GM19099 (cell line): ENCODE measurements around the gene RESP18.

ENCODE experiments used
- POLR2A ChIP-seq: IDR thresholded peaks from 3 replicates; pipeline ENCODE4 v1.6.1; 2011; ENCODE audit warnings: low read depth; ENCODE audit not compliant: insufficient read length; ENCODE audit errors: extremely low read depth

RESP18 gene

GRCh38 chr2:219332542-219332941, at the start of gene RESP18:
RESP18 (minus strand) TSS chr2:219332744.
- no peak for TF ChIP-seq POLR2A

- TF ChIP-seq POLR2A = no peak
These were observed 48.9 kb upstream of the RESP18 start for GRCh38 chr2:219381448-219381847.

DNA sequence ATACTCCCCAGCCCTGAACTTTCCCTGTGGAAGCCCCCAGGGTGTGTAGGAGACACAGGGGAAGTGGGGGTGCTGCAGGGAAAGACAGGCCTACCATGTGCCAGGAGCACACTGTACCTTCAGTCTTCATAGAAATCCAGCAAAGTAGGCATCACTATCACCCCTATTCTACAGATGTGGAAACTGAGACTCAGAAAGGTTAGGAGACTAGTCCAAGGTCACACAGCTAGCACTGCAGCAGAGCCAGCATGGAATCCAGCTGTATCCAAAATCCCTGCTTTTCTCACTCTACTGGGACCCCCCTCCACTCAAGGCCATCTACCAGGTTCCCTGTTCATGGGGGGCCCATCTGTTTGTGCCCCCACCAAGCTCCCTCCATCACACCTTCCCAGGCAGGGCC, 48.4 kb upstream of the RESP18 start:
- no peak for TF ChIP-seq POLR2A

DNA sequence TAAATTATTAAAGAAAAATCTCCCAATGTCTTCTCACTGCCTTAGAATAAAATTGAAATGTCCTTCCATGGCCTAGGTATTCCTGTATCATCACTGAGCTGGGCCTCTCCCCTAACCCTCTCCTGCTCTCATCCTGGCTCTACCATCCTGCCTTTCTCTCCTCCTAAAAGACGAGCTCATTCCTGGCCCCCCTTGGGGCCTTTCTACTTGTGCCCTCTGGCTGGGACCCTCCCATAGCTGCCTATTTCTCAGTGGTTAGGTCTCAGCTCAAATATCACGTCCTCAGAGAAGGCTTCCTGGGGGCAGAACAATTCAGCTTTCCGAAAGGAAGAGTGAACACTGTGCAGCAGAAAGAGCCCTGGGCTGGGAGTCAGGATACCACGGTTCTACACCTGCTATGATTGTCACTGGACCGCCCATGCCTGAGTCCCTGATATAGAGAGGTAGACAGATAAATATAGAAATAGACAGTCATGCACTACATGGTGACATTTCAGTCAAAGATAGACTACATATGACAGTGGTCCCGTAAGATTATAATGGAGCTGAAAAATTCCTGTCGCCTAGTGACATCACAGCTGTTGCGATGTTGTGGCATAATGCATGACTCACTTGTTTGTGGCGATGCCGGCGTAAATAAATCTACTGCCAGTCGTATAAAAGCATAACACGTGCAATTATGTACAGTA, 45.8 kb upstream of the RESP18 start:
- no peak for TF ChIP-seq POLR2A

- TF ChIP-seq POLR2A = no peak
These were observed 36.9 kb upstream of the RESP18 start for GRCh38 chr2:219369447-219369861.

- TF ChIP-seq POLR2A = no peak
These were observed 36.2 kb upstream of the RESP18 start for GRCh38 chr2:219368690-219369191.

DNA sequence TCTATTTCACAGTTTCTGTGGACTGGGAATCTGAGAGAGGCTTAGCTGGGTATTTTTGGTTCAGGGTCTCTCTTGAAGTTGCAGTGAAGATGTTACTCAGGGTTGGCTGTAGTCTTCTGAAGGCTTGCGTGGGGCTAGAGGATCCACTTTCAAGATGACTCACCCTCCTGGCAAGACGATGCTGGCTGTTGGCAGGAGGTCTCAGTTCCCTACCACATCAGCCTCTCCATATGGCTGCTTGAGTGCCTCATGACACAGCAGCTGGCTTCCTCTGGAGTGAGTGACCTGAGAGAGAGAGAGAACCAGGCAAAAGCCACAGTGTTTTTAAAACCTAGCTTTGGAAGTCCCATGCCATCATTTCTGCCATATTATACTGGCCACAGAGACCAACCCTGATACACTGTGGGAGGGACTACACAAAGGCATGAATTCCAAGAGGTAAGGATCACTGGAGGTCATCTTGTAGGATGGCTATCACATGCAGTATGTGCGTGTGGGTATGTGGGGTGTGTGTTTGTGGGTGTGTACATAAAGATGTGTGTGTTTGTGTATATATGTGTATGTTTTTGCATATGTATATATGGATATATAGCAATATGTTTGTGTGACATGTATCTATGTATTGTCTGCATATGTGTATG, 30.1 kb upstream of the RESP18 start:
- no peak for TF ChIP-seq POLR2A

DNA sequence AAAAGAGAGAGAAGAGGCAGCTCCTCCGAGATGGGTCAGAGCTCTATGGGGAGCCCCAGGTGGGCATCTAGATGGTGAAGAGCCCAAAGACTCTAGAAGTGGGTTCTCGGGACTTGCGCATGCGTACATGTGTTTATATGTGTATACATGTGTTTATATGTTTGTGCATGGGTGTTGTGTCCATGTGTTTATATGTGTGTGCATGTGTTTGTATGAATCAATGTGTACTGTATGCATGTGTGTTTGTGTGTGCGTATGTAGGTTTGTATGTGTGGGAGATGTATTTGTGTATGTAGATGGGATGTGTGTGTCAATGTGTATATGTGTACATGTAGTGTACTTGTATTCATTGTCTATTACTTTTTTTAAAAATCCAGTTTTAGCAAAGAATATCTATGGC, 29.5 kb upstream of the RESP18 start:
- no peak for TF ChIP-seq POLR2A

DNA sequence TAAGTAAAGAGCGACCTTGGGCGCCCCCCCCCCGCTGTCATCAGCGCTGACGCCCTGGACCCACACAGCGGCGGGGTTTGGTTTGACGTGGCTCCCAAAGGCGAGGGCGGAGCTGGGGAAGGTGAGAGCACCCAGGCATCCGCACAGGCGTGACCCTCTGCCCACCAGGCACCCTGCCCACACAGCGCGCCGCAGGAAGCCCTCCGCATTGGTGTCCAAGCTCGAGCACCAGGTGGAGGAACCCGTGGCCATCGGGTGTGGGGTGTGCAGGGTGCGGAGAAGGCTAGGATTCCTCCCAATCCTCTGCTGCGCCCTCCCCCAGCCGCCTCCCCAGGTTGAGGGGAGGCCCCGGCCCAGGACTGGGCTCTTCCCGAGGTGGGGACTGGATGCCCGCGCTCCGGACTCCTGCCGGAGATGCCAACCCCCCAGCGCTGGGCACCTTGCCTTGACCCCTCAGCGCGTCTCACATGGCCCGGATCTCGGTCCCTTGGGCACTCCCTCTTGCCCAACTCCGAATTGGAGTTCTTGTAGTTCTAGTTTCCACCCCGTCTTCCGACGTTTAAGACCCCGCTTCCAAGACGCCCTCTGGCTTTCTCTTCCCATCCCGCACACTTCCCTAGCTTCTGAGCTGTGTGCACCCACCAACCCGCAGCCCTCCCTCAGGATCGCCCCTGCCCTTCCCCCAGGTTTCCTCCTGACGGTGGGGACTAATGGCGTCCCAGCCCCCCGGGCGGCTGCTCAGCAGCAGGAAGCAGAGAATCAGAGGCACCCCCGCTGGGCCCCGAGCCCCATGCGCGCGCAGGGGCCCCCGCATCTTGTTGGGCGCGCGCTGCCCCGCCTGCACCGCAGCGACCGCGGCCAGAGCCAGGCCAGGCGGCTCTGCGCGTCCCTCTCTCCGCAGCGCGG, 25.9 kb upstream of the RESP18 start:
- TF ChIP-seq POLR2A = no peak

GRCh38 chr2:219356834-219357233, 24.3 kb upstream of the RESP18 start:
- TF ChIP-seq POLR2A = no peak

- no peak for TF ChIP-seq POLR2A
These were observed 22.0 kb upstream of the RESP18 start for GRCh38 chr2:219354582-219354981.

DNA sequence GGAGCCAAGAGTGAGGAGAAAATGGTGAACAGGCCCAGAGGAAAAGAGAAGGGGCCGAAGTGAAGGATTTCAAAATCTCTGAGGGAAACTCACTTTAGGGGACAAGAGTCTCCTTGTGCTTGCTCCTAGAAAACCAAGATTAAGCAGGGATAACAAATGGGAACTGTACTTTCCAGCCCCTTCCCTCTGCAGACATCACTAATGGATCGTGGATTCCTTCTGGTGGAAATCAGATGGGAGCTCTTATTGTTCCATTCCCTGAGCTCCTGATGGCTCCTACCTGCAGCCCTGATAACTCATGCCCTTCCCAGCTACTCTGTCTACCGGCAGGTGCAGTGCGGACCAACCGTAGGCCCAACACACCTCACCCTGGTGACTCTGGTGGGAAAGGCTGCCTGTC, 20.6 kb upstream of the RESP18 start:
- no peak for TF ChIP-seq POLR2A

- no peak for TF ChIP-seq POLR2A
These were observed 20.0 kb upstream of the RESP18 start for GRCh38 chr2:219352448-219353023.

DNA sequence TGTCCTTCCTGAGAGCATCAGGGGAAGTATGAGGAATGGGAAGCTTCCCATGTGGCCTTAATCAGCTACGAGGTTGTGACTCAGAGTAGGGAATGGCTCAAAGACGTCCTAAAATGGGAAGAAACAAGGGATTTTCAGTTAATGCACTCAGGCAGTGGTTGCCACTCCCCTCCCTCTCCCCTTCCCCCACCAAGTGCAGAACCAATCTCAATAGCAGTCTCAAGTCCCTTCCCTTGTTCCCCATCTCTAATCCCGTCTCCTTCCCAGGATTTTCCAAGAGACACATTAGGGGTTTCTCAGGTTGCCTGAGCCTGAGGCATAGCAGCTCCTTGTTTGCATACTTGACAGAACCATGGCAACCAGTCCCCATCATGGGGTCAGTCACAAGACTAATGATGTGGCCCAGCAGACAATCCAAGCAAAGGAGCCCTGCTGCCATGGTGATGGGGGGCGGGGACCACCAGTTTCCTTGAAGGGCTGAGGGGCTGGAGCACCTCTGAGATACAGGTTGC, 18.2 kb upstream of the RESP18 start:
- no peak for TF ChIP-seq POLR2A

DNA sequence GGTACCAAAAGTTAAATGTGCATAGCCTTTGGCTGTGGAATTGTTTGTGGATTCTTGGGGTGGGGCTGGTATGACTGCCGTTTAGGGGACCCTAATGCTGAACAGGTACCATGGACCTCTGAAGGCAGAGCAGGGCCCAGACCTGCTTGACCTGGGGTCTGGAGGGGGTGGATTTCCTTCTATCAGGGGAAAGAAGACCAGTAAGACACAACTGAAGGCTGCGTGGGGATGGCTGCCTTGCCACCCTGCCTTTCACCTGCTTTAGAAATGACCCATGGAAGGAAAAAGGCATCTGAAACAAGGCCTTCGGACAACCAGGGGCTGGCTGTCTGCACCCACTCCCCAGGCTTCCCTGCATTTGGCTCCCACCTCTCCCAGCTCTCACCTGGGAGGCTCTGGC, 17.7 kb upstream of the RESP18 start:
- TF ChIP-seq POLR2A = no peak
